ENCODE results near the gene TIMM29. TPM values are rescaled to one million over a fixed set of nuclear protein-coding genes. Genes with fewer than 3 reads are reported as not detected.
"Not testable (repeated sequence)": the region's sequence is repeated elsewhere in the genome, so short reads cannot be mapped to it uniquely, and the experiment has no call there.

Gene TIMM29
- total RNA-seq, 1 experiment from 2014 or later, result 60.8 TPM

DNA sequence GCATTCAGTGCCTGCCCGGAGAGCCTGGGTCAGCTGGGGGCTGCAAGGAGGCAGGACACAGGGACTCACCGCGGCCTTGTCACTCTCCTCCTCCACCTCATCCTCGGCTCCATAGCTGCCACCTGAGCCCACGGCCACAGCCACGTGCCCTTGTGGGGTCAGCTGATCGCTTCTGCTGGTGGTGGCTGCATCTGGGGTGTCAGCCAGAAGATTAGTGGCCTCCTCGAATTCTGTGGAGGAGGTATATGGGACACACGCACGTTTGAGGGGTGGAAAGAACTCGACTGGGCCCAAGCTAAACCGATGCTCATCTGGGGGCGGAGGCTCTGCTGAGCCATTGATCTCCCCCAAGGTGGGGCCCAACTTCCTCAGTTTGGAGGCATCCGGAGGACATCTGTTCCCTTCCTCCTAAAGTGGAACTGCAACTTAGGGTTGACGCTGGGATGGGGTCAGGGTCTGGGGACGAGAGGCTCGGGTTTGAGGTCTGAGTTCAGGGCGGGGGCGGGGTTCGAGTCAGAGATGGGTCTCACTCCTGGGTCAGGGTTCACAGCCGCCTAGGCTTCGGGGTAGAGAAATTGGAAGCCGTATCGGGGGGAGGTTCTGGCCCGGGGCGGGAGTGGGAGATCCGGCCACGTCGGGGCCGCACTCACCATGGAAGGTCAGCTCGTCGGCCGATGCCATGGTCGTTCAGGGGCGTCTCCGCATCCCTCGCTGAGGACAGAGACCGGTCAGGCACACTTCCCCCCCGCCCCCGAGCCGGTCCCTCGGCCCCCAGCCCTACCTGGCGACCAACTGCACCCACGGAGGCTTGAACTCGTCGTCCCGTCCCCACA is 665 bp upstream of the TIMM29 start:
- in situ Hi-C loops (cut with HindIII; ENCODE audit: low pct_unique_long_range_greater_than_20kb, low sequenced_read_pairs), result no loop called here

DNA sequence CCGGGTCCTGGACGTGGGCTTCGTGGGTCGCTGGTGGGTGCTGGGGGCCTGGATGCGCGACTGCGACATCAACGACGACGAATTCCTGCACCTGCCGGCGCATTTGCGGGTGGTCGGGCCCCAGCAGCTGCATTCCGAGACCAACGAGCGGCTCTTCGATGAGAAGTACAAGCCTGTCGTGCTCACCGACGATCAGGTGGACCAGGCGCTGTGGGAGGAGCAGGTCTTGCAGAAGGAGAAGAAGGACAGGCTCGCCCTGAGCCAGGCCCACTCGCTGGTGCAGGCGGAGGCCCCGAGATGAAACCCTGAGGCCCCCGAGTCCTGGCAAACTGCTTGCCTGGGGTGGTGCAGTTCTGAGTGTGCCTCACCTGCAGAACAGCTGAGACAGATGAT is 787 bp downstream of the TIMM29 start:
- in situ Hi-C loops (cut with HindIII; ENCODE audit: low pct_unique_long_range_greater_than_20kb, low sequenced_read_pairs), result no loop called here
- no peak for DNase-seq (ENCODE audit: low read depth)

More for the DNA sequence above, 665 bp upstream of the TIMM29 start:
- no peak for DNase-seq (ENCODE audit: low read depth)

GRCh38 chr19:10935371-10936059 is 6.9 kb downstream of the TIMM29 start:
- in situ Hi-C loops (cut with HindIII; ENCODE audit: low pct_unique_long_range_greater_than_20kb, low sequenced_read_pairs), result no loop called here
- no peak for DNase-seq (ENCODE audit: low read depth)

- peak; percentile 80 for DNase-seq (ENCODE audit: low read depth)
- in situ Hi-C loops (cut with HindIII; ENCODE audit: low pct_unique_long_range_greater_than_20kb, low sequenced_read_pairs), result no loop called here
Observed at GRCh38 chr19:10936661-10937084, 8.1 kb downstream of the TIMM29 start.

DNA sequence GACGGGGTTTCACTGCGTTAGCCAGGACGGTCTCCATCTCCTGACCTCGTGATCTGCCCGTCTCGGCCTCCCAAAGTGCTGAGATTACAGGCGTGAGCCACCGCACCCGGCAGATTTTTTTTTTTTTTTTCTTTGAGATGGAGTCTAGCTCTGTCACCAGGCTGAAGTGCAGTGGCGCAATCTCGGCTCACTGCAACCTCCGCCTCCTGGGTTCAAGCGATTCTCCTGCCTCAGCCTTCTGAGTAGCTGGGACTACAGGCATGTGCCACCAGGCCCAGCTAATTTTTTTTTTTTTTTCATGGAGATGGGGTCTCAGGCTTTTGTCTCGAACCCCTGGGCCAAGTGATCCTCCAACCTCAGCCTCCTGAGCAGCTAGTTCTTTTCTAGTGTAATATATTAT is 13.0 kb downstream of the TIMM29 start:
- in situ Hi-C loops (cut with HindIII; ENCODE audit: low pct_unique_long_range_greater_than_20kb, low sequenced_read_pairs), result not testable (repeated sequence)

DNA sequence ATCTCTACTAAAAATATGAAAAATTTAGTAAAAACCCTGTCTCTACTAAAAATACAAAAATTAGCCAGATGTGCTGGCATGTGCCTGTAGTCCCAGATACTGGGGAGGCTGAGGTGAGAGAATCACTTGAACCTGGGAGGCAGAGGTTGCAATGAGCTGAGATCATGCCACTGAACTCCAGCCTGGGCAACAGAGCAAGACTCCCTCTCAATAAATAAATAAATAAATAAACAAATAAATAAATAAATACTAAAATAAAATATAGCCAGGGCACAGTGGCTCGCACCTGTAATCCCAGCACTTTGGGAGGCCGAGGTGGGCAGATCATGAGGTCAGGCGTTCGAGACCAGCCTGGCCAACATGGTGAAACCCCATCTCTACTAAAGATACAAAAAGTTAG is 14.8 kb downstream of the TIMM29 start:
- DNase-seq (ENCODE audit: low read depth); in situ Hi-C loops (cut with HindIII; ENCODE audit: low pct_unique_long_range_greater_than_20kb, low sequenced_read_pairs): not testable (repeated sequence)

More for the DNA sequence above, 13.0 kb downstream of the TIMM29 start:
- not testable (repeated sequence) for DNase-seq (ENCODE audit: low read depth)

DNA sequence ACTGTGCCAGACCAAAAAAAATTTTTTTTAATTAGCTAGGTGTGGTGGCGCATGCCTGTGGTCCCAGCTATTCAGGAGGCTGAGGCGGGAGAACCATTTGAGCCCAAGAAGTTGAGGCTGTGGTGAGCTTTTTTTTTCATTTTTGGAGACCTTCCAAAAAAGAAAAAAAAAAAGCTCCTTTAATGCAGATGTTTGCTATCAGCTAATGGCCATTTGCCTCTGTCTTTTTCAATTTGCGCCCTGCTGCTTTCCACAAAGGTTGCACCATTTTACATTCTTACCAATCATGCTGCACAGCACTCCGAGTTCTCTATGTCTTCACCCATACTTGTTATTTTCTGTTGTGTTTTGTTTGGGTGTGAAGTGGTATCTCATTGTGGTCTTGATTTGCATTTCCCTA is 16.7 kb downstream of the TIMM29 start:
- in situ Hi-C loops (cut with HindIII; ENCODE audit: low pct_unique_long_range_greater_than_20kb, low sequenced_read_pairs), result no loop called here
- DNase-seq (ENCODE audit: low read depth), result no peak

GRCh38 chr19:10946958-10947657 is 18.5 kb downstream of the TIMM29 start:
- DNase-seq (ENCODE audit: low read depth), result peak; percentile 68
- in situ Hi-C loops (cut with HindIII; ENCODE audit: low pct_unique_long_range_greater_than_20kb, low sequenced_read_pairs), result no loop called here

- DNase-seq (ENCODE audit: low read depth), result no peak
- in situ Hi-C loops (cut with HindIII; ENCODE audit: low pct_unique_long_range_greater_than_20kb, low sequenced_read_pairs), result no loop called here
Observed at GRCh38 chr19:10952809-10953208, 24.2 kb downstream of the TIMM29 start.

DNA sequence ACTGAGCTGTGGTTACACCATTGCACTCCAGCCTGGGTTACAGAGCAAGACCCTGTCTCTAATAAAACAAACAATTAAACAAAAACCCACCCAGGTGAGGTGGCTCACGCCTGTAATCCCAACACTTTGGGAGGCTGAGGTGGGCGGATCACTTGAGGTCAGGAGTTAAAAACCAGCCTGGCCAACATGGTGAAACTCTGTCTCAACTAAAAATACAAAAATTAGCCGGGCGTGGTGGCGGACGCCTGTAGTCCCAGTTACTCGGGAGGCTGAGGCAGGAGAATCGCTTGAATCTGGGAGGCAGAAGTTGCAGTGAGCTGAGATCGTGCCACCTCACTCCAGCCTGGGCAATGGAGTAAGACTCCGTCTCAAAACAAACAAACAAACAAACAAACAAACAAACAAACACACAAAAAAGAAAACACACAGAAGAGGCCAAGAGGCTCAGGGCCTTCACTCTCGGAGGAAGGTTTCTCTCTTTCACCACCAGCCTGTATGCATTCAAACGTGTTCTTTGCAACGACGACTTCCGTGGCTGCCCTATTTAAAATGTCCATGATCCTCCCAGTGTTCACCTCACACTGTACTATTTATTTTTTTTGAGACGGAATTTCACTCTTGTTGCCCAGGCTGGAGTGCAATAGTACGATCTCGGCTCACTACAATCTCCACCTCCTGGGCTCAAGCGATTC is 30.8 kb downstream of the TIMM29 start:
- in situ Hi-C loops (cut with HindIII; ENCODE audit: low pct_unique_long_range_greater_than_20kb, low sequenced_read_pairs); DNase-seq (ENCODE audit: low read depth): not testable (repeated sequence)

DNA sequence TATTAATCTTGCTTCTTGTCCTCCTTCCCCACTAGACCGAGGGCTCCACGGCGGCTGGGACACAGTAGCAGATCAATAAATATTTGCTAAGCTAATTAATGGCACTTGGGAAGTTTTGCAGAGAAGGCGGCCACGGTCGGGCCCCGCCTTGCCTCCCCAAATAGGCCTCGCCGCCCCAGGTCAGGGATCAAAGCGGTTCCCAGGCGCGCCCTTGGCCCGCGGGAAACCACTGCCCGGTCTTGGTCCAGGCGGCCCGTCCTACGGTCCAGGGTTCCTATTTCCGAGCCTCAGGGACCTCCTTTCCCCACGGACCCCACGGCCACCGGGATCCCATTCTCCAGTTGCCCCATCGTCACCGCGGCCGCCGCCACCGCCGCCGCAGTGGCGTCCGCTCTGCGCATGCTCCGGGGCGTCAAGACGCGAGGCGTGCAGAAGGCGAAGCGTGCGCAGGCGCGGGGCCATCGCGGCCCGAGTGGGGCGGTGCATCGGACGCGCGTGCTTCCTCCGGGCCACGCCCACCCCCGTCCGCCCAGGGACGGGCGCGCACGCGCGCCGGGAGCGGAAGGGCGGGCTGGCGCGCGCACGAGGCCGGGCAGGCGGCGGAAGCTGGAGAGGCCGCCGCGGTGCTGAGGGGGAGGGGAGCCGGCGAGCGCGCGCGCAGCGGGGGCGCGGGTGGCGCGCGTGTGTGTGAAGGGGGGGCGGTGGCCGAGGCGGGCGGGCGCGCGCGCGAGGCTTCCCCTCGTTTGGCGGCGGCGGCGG is 31.9 kb downstream of the TIMM29 start, which contains the start of gene SMARCA4:
TSS of gene SMARCA4 (plus strand) at position 717 of the 759 bp plus-strand sequence. CDS start 23,122 bp downstream, outside the sequence.
- peak; percentile 96 for DNase-seq (ENCODE audit: low read depth)
- in situ Hi-C loops (cut with HindIII; ENCODE audit: low pct_unique_long_range_greater_than_20kb, low sequenced_read_pairs), result no loop called here

GRCh38 chr19:10961073-10961860 is 32.7 kb downstream of the TIMM29 start:
- no peak for DNase-seq (ENCODE audit: low read depth)
- in situ Hi-C loops (cut with HindIII; ENCODE audit: low pct_unique_long_range_greater_than_20kb, low sequenced_read_pairs), result no loop called here

DNA sequence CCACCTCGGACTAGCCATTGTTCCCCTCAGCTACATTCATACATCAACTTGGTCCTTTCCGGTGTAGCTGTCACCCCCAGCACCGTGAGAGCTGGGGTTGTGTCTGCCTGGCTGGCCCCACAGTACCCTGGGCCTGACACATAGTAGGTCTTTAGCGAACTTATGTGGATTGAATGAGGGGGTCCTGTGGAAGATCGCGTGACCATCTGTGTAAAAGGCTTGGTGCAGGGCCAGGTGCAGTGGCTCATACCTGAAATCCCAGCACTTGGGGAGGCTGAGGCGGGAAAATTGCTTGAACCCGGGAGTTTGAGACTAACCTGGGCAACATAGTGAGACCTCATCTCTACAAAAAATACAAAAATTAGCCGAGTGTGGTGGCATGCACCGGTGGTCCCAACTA is 34.3 kb downstream of the TIMM29 start:
- DNase-seq (ENCODE audit: low read depth), result no peak
- in situ Hi-C loops (cut with HindIII; ENCODE audit: low pct_unique_long_range_greater_than_20kb, low sequenced_read_pairs), result no loop called here

GRCh38 chr19:10963865-10964264 is 35.3 kb downstream of the TIMM29 start:
- in situ Hi-C loops (cut with HindIII; ENCODE audit: low pct_unique_long_range_greater_than_20kb, low sequenced_read_pairs), result no loop called here
- no peak for DNase-seq (ENCODE audit: low read depth)

DNA sequence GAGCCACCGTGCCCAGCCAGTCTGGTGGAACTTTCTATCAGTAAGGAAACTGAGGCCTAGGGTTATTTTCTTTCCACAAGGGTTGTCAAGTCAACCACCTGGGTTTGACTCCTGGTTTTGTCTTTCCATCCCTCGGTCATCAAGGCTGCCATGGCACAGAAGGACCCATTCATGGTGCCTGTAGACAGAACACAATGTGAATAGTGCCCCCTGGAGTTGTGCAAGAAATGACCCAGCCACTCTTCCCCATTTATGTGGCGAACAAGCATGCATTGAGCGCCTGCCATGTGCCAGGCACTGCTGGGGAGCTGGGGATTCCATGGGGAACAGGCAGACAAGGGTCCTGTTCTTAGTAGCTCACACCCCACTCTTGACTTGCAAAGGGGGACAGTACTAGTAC is 36.3 kb downstream of the TIMM29 start:
- DNase-seq (ENCODE audit: low read depth), result no peak
- in situ Hi-C loops (cut with HindIII; ENCODE audit: low pct_unique_long_range_greater_than_20kb, low sequenced_read_pairs), result no loop called here

- in situ Hi-C loops (cut with HindIII; ENCODE audit: low pct_unique_long_range_greater_than_20kb, low sequenced_read_pairs), result no loop called here
- DNase-seq (ENCODE audit: low read depth), result no peak
Observed at GRCh38 chr19:10965398-10965797, 36.8 kb downstream of the TIMM29 start.

GRCh38 chr19:10966809-10967208 is 38.2 kb downstream of the TIMM29 start:
- in situ Hi-C loops (cut with HindIII; ENCODE audit: low pct_unique_long_range_greater_than_20kb, low sequenced_read_pairs), result no loop called here
- no peak for DNase-seq (ENCODE audit: low read depth)

Measured in Caki2 (cell line).